COR-L47 (cell line): ENCODE results near the gene GPR6.

Experiments
- DNase-seq: peaks from one replicate; lab custom pipeline; 2025; lab: John Stamatoyannopoulos, UW

Gene GPR6

GRCh38 chr6:109978174-109979032 lies at the start of gene GPR6:
GPR6 (plus strand) TSS chr6:109978311; CDS start chr6:109979113, 802 bp downstream.
- peak; percentile 55 for DNase-seq

GRCh38 chr6:109934293-109934692 lies 43.8 kb upstream of the GPR6 start:
- no peak for DNase-seq

GRCh38 chr6:109939654-109940053 lies 38.5 kb upstream of the GPR6 start:
- no peak for DNase-seq

- DNase-seq: no peak
Observed at GRCh38 chr6:109944448-109944847, 33.7 kb upstream of the GPR6 start.

- no peak for DNase-seq
Observed at GRCh38 chr6:109945091-109945490, 33.0 kb upstream of the GPR6 start.

GRCh38 chr6:109946979-109947378 lies 31.1 kb upstream of the GPR6 start:
- no peak for DNase-seq

- no peak for DNase-seq
Observed at GRCh38 chr6:109949281-109950065, 28.6 kb upstream of the GPR6 start.

- no peak for DNase-seq
Observed at GRCh38 chr6:109955491-109955890, 22.6 kb upstream of the GPR6 start.

- DNase-seq: no peak
Observed at GRCh38 chr6:109958626-109959025, 19.5 kb upstream of the GPR6 start.

- DNase-seq: no peak
Observed at GRCh38 chr6:109961611-109962041, 16.5 kb upstream of the GPR6 start.

- DNase-seq: no peak
Observed at GRCh38 chr6:109962271-109962670, 15.8 kb upstream of the GPR6 start.

GRCh38 chr6:109963598-109964170 lies 14.4 kb upstream of the GPR6 start:
- DNase-seq: no peak

GRCh38 chr6:109964949-109965348 lies 13.2 kb upstream of the GPR6 start:
- no peak for DNase-seq

GRCh38 chr6:109966299-109966698 lies 11.8 kb upstream of the GPR6 start:
- no peak for DNase-seq

GRCh38 chr6:109977791-109978173 lies 329 bp upstream of the GPR6 start:
- no peak for DNase-seq

- peak; percentile 19 for DNase-seq
Observed at GRCh38 chr6:109979033-109979921, 1.2 kb downstream of the GPR6 start.

- no peak for DNase-seq
Observed at GRCh38 chr6:109984410-109984809, 6.3 kb downstream of the GPR6 start.

- DNase-seq: no peak
Observed at GRCh38 chr6:109987196-109987595, 9.1 kb downstream of the GPR6 start.

- no peak for DNase-seq
Observed at GRCh38 chr6:109991201-109992101, 13.3 kb downstream of the GPR6 start.

- DNase-seq: no peak
Observed at GRCh38 chr6:109998159-109998785, 20.2 kb downstream of the GPR6 start.
